ENCODE results near the gene IL20RB.

The IL20RB gene

DNA sequence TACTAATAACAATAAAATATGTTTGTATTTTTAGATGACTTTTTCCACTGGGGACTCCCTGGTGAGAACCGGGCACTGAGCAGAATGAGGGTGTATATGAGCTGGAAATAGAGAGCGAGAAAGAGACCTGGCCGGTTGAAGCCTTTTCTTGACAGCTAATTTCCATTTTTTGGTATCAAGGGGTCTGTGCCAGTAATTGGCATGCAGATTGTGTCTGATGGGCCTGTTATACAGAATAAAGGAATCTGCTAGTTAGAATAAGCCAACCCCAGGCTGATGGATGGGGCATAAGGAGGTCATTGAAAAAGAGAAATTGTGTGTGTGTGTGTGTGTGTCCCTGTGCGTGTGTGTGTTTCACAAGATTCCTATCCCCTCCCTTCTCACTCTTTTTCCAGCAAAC is 83.9 kb downstream of the IL20RB start:
- ChIA-PET POLR2A (no interaction called here), CTCF (interaction anchor here (3.5 kb wide), 1 partner anchor 9 kb away, joined by 14 read pairs; no protein-coding TSS in a partner anchor)
- Histone ChIP-seq H3K36me3 (ENCODE audit: control insufficient read depth in 2 of 2, insufficient read depth in 1 of 2, low read length in 2 of 2) (no peaks in the 10 kb centered on the region), H3K4me1 (ENCODE audit: control insufficient read depth, insufficient read depth, low read length) (no peaks in the 10 kb centered on the region), H3K27ac (ENCODE audit: extremely low read depth, low read depth, low read length) (no peak overlapping the region), H3K9me3 (ENCODE audit: control insufficient read depth, insufficient read depth, low read depth, low read length) (no peaks in the 10 kb centered on the region), H3K4me3 (ENCODE audit: low read depth, low read length) (no peak overlapping the region)
- TF ChIP-seq, protein P1, sequence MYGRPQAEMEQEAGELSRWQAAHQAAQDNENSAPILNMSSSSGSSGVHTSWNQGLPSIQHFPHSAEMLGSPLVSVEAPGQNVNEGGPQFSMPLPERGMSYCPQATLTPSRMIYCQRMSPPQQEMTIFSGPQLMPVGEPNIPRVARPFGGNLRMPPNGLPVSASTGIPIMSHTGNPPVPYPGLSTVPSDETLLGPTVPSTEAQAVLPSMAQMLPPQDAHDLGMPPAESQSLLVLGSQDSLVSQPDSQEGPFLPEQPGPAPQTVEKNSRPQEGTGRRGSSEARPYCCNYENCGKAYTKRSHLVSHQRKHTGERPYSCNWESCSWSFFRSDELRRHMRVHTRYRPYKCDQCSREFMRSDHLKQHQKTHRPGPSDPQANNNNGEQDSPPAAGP (tag by site-specific recombination; IDR thresholded peaks at IDR 0.05) = no peak
- TF ChIP-seq GLI4 (tag by site-specific recombination; IDR thresholded peaks at IDR 0.05) (no peak), ZNF214 (tag by site-specific recombination; IDR thresholded peaks at IDR 0.05; ENCODE audit: borderline replicate concordance) (no peak), ZNF629 (tag by site-specific recombination; IDR thresholded peaks at IDR 0.05) (no peak), KLF9 (tag by site-specific recombination; IDR thresholded peaks at IDR 0.05; ENCODE audit: low read depth) (no peak), ZNF37A (tag by site-specific recombination; IDR thresholded peaks at IDR 0.05) (no peak), ZNF223 (tag by site-specific recombination; IDR thresholded peaks at IDR 0.05) (no peak), ZNF292 (tag by site-specific recombination; IDR thresholded peaks at IDR 0.05; ENCODE audit: borderline replicate concordance, low read depth) (no peak), ZBTB8A (tag by site-specific recombination; IDR thresholded peaks at IDR 0.05) (no peak)

DNA sequence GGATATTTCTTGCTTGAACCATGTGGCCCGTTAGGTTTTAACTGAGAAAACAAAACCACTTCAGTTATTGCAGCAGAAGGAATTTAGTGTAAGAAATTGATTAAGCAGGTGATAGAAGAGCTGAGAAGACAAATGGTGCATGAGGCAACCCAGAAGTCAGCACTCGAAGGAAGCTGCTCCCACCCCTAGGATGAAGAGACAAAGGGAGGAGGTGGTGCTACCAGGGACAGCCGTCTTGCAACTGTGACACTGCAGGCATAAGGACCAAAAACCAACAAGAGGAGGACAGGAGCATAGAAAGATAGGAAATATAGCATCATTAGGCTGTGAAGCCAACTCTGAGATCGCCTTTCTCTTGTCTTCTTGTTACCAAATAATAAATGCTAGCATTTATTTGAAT is 89.0 kb downstream of the IL20RB start:
- Histone ChIP-seq H3K36me3 (ENCODE audit: control insufficient read depth in 2 of 2, insufficient read depth in 1 of 2, low read length in 2 of 2) (no peaks in the 10 kb centered on the region), H3K4me1 (ENCODE audit: control insufficient read depth, insufficient read depth, low read length) (no peaks in the 10 kb centered on the region), H3K4me3 (ENCODE audit: low read depth, low read length) (no peak overlapping the region), H3K9me3 (ENCODE audit: control insufficient read depth, insufficient read depth, low read depth, low read length) (no peaks in the 10 kb centered on the region), H3K27ac (ENCODE audit: extremely low read depth, low read depth, low read length) (no peak overlapping the region)
- ChIA-PET CTCF (no interaction called here), POLR2A (no interaction called here)
- TF ChIP-seq, protein P2, sequence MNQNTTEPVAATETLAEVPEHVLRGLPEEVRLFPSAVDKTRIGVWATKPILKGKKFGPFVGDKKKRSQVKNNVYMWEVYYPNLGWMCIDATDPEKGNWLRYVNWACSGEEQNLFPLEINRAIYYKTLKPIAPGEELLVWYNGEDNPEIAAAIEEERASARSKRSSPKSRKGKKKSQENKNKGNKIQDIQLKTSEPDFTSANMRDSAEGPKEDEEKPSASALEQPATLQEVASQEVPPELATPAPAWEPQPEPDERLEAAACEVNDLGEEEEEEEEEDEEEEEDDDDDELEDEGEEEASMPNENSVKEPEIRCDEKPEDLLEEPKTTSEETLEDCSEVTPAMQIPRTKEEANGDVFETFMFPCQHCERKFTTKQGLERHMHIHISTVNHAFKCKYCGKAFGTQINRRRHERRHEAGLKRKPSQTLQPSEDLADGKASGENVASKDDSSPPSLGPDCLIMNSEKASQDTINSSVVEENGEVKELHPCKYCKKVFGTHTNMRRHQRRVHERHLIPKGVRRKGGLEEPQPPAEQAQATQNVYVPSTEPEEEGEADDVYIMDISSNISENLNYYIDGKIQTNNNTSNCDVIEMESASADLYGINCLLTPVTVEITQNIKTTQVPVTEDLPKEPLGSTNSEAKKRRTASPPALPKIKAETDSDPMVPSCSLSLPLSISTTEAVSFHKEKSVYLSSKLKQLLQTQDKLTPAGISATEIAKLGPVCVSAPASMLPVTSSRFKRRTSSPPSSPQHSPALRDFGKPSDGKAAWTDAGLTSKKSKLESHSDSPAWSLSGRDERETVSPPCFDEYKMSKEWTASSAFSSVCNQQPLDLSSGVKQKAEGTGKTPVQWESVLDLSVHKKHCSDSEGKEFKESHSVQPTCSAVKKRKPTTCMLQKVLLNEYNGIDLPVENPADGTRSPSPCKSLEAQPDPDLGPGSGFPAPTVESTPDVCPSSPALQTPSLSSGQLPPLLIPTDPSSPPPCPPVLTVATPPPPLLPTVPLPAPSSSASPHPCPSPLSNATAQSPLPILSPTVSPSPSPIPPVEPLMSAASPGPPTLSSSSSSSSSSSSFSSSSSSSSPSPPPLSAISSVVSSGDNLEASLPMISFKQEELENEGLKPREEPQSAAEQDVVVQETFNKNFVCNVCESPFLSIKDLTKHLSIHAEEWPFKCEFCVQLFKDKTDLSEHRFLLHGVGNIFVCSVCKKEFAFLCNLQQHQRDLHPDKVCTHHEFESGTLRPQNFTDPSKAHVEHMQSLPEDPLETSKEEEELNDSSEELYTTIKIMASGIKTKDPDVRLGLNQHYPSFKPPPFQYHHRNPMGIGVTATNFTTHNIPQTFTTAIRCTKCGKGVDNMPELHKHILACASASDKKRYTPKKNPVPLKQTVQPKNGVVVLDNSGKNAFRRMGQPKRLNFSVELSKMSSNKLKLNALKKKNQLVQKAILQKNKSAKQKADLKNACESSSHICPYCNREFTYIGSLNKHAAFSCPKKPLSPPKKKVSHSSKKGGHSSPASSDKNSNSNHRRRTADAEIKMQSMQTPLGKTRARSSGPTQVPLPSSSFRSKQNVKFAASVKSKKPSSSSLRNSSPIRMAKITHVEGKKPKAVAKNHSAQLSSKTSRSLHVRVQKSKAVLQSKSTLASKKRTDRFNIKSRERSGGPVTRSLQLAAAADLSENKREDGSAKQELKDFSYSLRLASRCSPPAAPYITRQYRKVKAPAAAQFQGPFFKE (tag by site-specific recombination; IDR thresholded peaks at IDR 0.05; ENCODE audit: borderline replicate concordance) = no peak
- no peak for TF ChIP-seq ZNF24 (tag by site-specific recombination; IDR thresholded peaks at IDR 0.05)
- no peak for TF ChIP-seq ZNF266 (tag by site-specific recombination; IDR thresholded peaks at IDR 0.05; ENCODE audit: low read depth)
- TF ChIP-seq ZNF426 (tag by site-specific recombination; IDR thresholded peaks at IDR 0.05) = no peak

DNA sequence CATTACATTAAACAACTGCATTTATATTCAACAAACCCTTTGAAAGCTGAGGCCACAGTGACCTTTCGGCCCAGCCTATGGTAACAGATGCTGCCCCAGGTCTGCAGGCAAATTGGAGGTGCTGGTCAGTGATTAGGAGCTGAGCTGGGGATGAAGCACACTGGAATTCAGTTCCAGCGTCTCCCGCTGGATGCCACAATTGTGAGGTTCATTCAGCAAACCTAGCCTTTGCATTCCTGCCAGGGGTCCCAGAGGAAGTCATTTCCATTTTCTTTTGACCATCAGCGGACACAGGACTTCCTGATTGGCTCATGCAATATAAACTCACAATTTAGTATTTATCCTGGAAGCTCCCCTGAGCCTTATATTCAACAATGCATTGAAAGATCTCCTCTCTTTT is 89.5 kb downstream of the IL20RB start:
- ChIA-PET POLR2A (no interaction called here), CTCF (no interaction called here)
- H3K4me1 ChIP-seq (ENCODE audit: control insufficient read depth, insufficient read depth, low read length) = no peaks in the 10 kb centered on the region
- no peaks in the 10 kb centered on the region for H3K36me3 ChIP-seq (ENCODE audit: control insufficient read depth in 2 of 2, insufficient read depth in 1 of 2, low read length in 2 of 2)
- H3K9me3 ChIP-seq (ENCODE audit: control insufficient read depth, insufficient read depth, low read depth, low read length) = no peaks in the 10 kb centered on the region
- H3K27ac ChIP-seq (ENCODE audit: extremely low read depth, low read depth, low read length) = no peak overlapping the region
- H3K4me3 ChIP-seq (ENCODE audit: low read depth, low read length) = no peak overlapping the region
- no peak for TF ChIP-seq ZNF184 (tag by site-specific recombination; IDR thresholded peaks at IDR 0.05)
- TF ChIP-seq ZNF621 (tag by site-specific recombination; IDR thresholded peaks at IDR 0.05) = no peak
- TF ChIP-seq, protein P3, sequence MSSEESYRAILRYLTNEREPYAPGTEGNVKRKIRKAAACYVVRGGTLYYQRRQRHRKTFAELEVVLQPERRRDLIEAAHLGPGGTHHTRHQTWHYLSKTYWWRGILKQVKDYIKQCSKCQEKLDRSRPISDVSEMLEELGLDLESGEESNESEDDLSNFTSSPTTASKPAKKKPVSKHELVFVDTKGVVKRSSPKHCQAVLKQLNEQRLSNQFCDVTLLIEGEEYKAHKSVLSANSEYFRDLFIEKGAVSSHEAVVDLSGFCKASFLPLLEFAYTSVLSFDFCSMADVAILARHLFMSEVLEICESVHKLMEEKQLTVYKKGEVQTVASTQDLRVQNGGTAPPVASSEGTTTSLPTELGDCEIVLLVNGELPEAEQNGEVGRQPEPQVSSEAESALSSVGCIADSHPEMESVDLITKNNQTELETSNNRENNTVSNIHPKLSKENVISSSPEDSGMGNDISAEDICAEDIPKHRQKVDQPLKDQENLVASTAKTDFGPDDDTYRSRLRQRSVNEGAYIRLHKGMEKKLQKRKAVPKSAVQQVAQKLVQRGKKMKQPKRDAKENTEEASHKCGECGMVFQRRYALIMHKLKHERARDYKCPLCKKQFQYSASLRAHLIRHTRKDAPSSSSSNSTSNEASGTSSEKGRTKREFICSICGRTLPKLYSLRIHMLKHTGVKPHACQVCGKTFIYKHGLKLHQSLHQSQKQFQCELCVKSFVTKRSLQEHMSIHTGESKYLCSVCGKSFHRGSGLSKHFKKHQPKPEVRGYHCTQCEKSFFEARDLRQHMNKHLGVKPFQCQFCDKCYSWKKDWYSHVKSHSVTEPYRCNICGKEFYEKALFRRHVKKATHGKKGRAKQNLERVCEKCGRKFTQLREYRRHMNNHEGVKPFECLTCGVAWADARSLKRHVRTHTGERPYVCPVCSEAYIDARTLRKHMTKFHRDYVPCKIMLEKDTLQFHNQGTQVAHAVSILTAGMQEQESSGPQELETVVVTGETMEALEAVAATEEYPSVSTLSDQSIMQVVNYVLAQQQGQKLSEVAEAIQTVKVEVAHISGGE (tag by site-specific recombination; conservative IDR thresholded peaks at IDR 0.05; ENCODE audit: low read depth) = no peak
- no peak for TF ChIP-seq ZNF324 (tag by site-specific recombination; IDR thresholded peaks at IDR 0.05)
- TF ChIP-seq, protein P4, sequence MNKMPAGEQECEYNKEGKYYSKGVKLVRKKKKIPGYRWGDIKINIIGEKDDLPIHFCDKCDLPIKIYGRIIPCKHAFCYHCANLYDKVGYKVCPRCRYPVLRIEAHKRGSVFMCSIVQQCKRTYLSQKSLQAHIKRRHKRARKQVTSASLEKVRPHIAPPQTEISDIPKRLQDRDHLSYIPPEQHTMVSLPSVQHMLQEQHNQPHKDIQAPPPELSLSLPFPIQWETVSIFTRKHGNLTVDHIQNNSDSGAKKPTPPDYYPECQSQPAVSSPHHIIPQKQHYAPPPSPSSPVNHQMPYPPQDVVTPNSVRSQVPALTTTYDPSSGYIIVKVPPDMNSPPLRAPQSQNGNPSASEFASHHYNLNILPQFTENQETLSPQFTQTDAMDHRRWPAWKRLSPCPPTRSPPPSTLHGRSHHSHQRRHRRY (tag by site-specific recombination; IDR thresholded peaks at IDR 0.05) = no peak
- no peak for TF ChIP-seq ZNF548 (tag by site-specific recombination; IDR thresholded peaks at IDR 0.05)
- TF ChIP-seq ZNF585B (tag by site-specific recombination; IDR thresholded peaks at IDR 0.05) = no peak
- no peak for TF ChIP-seq ZNF677 (tag by site-specific recombination; IDR thresholded peaks at IDR 0.05)
- TF ChIP-seq ZNF530 (tag by site-specific recombination; IDR thresholded peaks at IDR 0.05; ENCODE audit: low read depth) = no peak

All from HEK293 (cell line).